Astrocyte (in vitro differentiated cells and primary cell): Measurements from ENCODE around the gene CTR9. TPM values are rescaled to one million over a fixed set of nuclear protein-coding genes. Genes with fewer than 3 reads are reported as not detected.

Source experiments
- DNase-seq: peaks from one replicate; pipeline ENCODE4 v3.0.0-alpha.2; 2010; ENCODE audit warnings: low read depth
- FAIRE-seq: peaks from 2 replicates; lab custom pipeline; 2011; peaks lifted over from hg19 to GRCh38; lab: Jason Lieb, UNC
- H2AFZ ChIP-seq: 2 replicates; pipeline ENCODE4 v1.6.0; 2012; ENCODE audit warnings: low read depth, low read length, inconsistent platforms
- H3K27ac ChIP-seq: 2 replicates; pipeline ENCODE4 v1.5.1; 2011; ENCODE audit warnings: low read depth, low read length, inconsistent platforms
- H3K27me3 ChIP-seq: 2 replicates; pipeline ENCODE4 v1.6.0; 2011; ENCODE audit warnings: low read length, inconsistent platforms; ENCODE audit not compliant: insufficient read depth
- H3K36me3 ChIP-seq: 2 replicates; pipeline ENCODE4 v1.5.1; 2011; ENCODE audit warnings: low read length, inconsistent platforms; ENCODE audit not compliant: insufficient read depth
- H3K4me1 ChIP-seq: 2 replicates; pipeline ENCODE4 v1.5.1; 2011; ENCODE audit warnings: low read length, inconsistent platforms; ENCODE audit not compliant: insufficient read depth
- H3K4me2 ChIP-seq: 2 replicates; pipeline ENCODE4 v1.6.0; 2012; ENCODE audit warnings: low read length, inconsistent platforms
- H3K4me3 ChIP-seq: 2 replicates; pipeline ENCODE4 v1.5.1; 2011; ENCODE audit warnings: low read depth, mild to moderate bottlenecking, low read length, inconsistent platforms; ENCODE audit not compliant: insufficient read depth
- H3K79me2 ChIP-seq: 2 replicates; pipeline ENCODE4 v1.6.0; 2012; ENCODE audit warnings: mild to moderate bottlenecking, low read length, inconsistent platforms; ENCODE audit not compliant: insufficient read depth
- H3K9ac ChIP-seq: 2 replicates; pipeline ENCODE4 v1.6.0; 2012; ENCODE audit warnings: mild to moderate bottlenecking, low read length, inconsistent platforms
- H3K9me3 ChIP-seq: 2 replicates; pipeline ENCODE4 v1.5.1; 2012; ENCODE audit warnings: low read depth, mild to moderate bottlenecking, low read length, inconsistent platforms; ENCODE audit not compliant: insufficient read depth
- H4K20me1 ChIP-seq: 2 replicates; pipeline ENCODE4 v1.6.0; 2012; ENCODE audit warnings: low read length, inconsistent platforms; ENCODE audit not compliant: insufficient read depth
- H3K27ac Mint-ChIP-seq: one replicate; pipeline ENCODE4 v1.8.0; 2021; ENCODE audit warnings: mild to moderate bottlenecking, mixed read lengths; ENCODE audit not compliant: unreplicated experiment
- H3K27me3 Mint-ChIP-seq: one replicate; pipeline ENCODE4 v1.8.0; 2021; ENCODE audit warnings: low read depth, mixed read lengths; ENCODE audit not compliant: unreplicated experiment
- H3K36me3 Mint-ChIP-seq: one replicate; pipeline ENCODE4 v1.8.0; 2021; ENCODE audit warnings: low read depth, mixed read lengths; ENCODE audit not compliant: unreplicated experiment
- H3K4me1 Mint-ChIP-seq: one replicate; pipeline ENCODE4 v1.8.0; 2021; ENCODE audit warnings: low read depth, mixed read lengths; ENCODE audit not compliant: unreplicated experiment
- H3K4me3 Mint-ChIP-seq: one replicate; pipeline ENCODE4 v1.8.0; 2021; ENCODE audit warnings: mild to moderate bottlenecking, moderate library complexity, mixed read lengths; ENCODE audit not compliant: unreplicated experiment
- H3K9me3 Mint-ChIP-seq: one replicate; pipeline ENCODE4 v1.8.0; 2021; ENCODE audit warnings: mild to moderate bottlenecking, mixed read lengths; ENCODE audit not compliant: unreplicated experiment
- EZH2 ChIP-seq: IDR thresholded peaks from 2 replicates; pipeline ENCODE4 v1.6.1; 2012; ENCODE audit warnings: mild to moderate bottlenecking, low read length, inconsistent platforms; ENCODE audit not compliant: insufficient read depth
- total RNA-seq: library from RNA; stranded (reverse); gene quantifications from 2 replicates; pipeline ENCODE4 v1.2.1, GENCODE V29; 2021
- TF ChIP-seq, protein P1 (sequence below): IDR thresholded peaks from 2 replicates; pipeline ENCODE4 v1.5.1; 2011; ENCODE audit warnings: low read depth, mild to moderate bottlenecking, inconsistent platforms, low read length, moderate library complexity; ENCODE audit not compliant: insufficient read depth

CTR9 gene
- total RNA-seq, 1 donor from 2014 or later = 29.3 TPM

DNA sequence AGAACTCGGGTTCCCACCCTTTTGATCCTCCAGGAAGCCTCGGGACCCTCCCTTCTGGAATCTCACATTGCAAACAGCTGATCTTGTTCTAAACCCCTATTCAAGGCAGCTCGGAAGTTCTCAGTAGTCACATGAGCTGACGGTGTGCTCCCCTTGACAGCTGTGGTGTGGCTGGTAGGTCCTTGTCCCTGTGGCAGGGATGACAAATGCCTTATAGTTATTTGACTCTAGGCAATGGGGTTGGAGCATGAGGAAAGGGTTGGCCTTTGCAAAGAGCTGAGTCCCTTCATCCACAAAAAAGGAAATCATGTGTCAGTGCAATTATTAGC is 34.1 kb downstream of the CTR9 start:
- DNase-seq (no peak), FAIRE-seq (no peak)
- no peaks in the 10 kb centered on the region for H3K27me3 ChIP-seq
- Mint-ChIP-seq H3K9me3 (no peaks in the 10 kb centered on the region), H3K27me3 (peaks cover 10% of the 10 kb centered on the region), H3K4me3 (no peak overlapping the region), H3K4me1 (no peaks in the 10 kb centered on the region), H3K36me3 (peaks cover under 1% of the 10 kb centered on the region), H3K27ac (no peak overlapping the region)
- H3K36me3 ChIP-seq = peaks cover 5% of the 10 kb centered on the region
- H3K9me3 ChIP-seq = no peaks in the 10 kb centered on the region
- no peak overlapping the region for H3K4me3 ChIP-seq
- no peaks in the 10 kb centered on the region for H3K79me2 ChIP-seq
- H2AFZ ChIP-seq = no peak overlapping the region
- TF ChIP-seq, protein P1, sequence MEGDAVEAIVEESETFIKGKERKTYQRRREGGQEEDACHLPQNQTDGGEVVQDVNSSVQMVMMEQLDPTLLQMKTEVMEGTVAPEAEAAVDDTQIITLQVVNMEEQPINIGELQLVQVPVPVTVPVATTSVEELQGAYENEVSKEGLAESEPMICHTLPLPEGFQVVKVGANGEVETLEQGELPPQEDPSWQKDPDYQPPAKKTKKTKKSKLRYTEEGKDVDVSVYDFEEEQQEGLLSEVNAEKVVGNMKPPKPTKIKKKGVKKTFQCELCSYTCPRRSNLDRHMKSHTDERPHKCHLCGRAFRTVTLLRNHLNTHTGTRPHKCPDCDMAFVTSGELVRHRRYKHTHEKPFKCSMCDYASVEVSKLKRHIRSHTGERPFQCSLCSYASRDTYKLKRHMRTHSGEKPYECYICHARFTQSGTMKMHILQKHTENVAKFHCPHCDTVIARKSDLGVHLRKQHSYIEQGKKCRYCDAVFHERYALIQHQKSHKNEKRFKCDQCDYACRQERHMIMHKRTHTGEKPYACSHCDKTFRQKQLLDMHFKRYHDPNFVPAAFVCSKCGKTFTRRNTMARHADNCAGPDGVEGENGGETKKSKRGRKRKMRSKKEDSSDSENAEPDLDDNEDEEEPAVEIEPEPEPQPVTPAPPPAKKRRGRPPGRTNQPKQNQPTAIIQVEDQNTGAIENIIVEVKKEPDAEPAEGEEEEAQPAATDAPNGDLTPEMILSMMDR = no peak
- no peak for TF ChIP-seq EZH2
- no peaks in the 10 kb centered on the region for H4K20me1 ChIP-seq
- H3K4me1 ChIP-seq = peaks cover 3% of the 10 kb centered on the region
- H3K4me2 ChIP-seq = no peak overlapping the region
- no peak overlapping the region for H3K27ac ChIP-seq
- H3K9ac ChIP-seq = no peak overlapping the region

DNA sequence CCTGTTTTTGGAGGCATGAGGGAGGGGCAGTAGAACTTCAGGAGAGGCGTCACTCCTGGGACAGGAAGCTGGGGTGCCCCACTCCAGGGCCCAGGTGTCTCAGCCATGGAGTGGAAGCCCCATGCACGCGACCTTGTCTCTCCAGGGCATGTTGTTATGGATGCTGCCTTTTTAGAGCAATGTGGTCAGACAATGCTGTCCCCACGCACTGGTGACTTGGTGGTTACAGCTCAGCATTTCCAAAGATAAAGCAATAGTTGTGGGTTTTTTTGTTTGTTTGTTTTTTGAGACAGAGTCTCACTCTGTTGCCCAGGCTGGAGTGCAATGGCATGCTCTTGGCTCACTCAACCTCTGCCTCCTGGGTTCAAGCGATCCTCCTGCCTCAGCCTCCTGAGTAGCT is 35.4 kb downstream of the CTR9 start:
- H3K79me2 ChIP-seq = no peaks in the 10 kb centered on the region
- no peak overlapping the region for H3K4me2 ChIP-seq
- no peaks in the 10 kb centered on the region for H3K9me3 ChIP-seq
- H3K4me3 Mint-ChIP-seq = no peak overlapping the region
- no peak overlapping the region for H2AFZ ChIP-seq
- H3K27ac ChIP-seq = no peak overlapping the region
- no peaks in the 10 kb centered on the region for H3K9me3 Mint-ChIP-seq
- no peaks in the 10 kb centered on the region for H3K27me3 ChIP-seq
- peaks cover 3% of the 10 kb centered on the region for H3K4me1 ChIP-seq
- H3K4me3 ChIP-seq = no peak overlapping the region
- no peak overlapping the region for H3K9ac ChIP-seq
- H3K4me1 Mint-ChIP-seq = no peaks in the 10 kb centered on the region
- DNase-seq (no peak), FAIRE-seq (no peak)
- H3K27me3 Mint-ChIP-seq = peaks cover 20% of the 10 kb centered on the region
- H3K36me3 ChIP-seq = no peaks in the 10 kb centered on the region
- no peaks in the 10 kb centered on the region for H4K20me1 ChIP-seq
- no peak for TF ChIP-seq EZH2
- TF ChIP-seq, protein P1 = no peak
- peaks cover 2% of the 10 kb centered on the region for H3K36me3 Mint-ChIP-seq
- H3K27ac Mint-ChIP-seq = no peak overlapping the region

DNA sequence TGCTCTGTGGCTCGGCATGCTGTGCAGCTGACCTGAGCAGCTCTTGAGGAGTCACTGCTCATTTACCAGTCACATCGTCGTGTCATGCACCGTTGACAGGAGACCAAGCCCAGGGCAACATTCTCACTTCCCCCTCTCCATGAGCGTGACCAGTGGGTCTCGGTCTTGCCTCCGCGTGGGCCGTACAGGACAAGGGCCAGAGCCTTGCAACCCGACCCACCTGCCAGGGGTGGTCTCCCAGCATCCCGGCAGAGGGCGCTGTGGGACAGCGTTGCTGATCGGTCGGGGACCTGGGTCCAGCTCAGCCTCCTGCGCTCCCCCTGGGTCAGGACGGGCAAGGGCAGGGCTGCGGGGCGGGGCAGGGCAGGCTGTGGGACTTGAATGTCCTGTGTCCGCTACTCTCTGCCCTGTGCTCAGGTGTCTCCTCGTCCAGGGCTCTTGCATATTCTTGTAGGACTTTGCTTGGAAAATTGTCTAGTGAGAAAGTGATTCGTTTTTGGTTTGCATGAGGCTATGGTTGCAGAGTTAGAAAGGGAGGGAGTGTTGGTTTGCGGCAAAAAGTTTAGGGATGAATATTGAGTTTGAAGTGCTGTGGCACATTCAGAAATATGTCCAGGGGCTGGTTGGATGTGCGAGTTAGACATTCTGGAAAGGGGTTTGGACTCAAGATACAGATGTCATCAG is 41.5 kb downstream of the CTR9 start:
- FAIRE-seq (no peak), DNase-seq (peak; percentile 32)
- Mint-ChIP-seq H3K36me3 (peaks cover 14% of the 10 kb centered on the region), H3K9me3 (no peaks in the 10 kb centered on the region), H3K4me3 (no peak overlapping the region), H3K4me1 (peaks cover 2% of the 10 kb centered on the region), H3K27ac (no peak overlapping the region), H3K27me3 (peaks cover 17% of the 10 kb centered on the region)
- H3K4me1 ChIP-seq = no peaks in the 10 kb centered on the region
- peaks cover 29% of the 10 kb centered on the region for H4K20me1 ChIP-seq
- peaks cover 16% of the 10 kb centered on the region for H3K36me3 ChIP-seq
- H3K4me3 ChIP-seq = no peak overlapping the region
- TF ChIP-seq EZH2 = no peak
- TF ChIP-seq, protein P1 = peak; percentile 64
- no peaks in the 10 kb centered on the region for H3K79me2 ChIP-seq
- H3K27me3 ChIP-seq = no peaks in the 10 kb centered on the region
- no peak overlapping the region for H2AFZ ChIP-seq
- no peak overlapping the region for H3K27ac ChIP-seq
- H3K9ac ChIP-seq = no peak overlapping the region
- peak overlapping the region; percentile 66 for H3K4me2 ChIP-seq
- no peaks in the 10 kb centered on the region for H3K9me3 ChIP-seq
